Uterus (tissue), 2 donors: ENCODE data around the gene IGFN1.

Experiments used
- POLR2A ChIP-seq, 2 donors: fragments of 450-650 bp; IDR thresholded peaks; one replicate each; pipeline ENCODE4 v1.6.1; 2016; ENCODE audit warnings: antibody characterized with exemption in 2 of 2, mild to moderate bottlenecking in 1 of 2, moderate library complexity in 1 of 2
- TF ChIP-seq, protein P1 (sequence below), 4 experiments: fragments of 200-600 bp in 2 of 4; fragments of 450-650 bp in 2 of 4; sonication (generic) in 2 of 4; IDR thresholded peaks; one replicate each; pipeline ENCODE4 v1.5.1; 2016 to 2019; ENCODE audit warnings: antibody characterized with exemption in 4 of 4, mild to moderate bottlenecking in 2 of 4, moderate library complexity in 1 of 4

DNA sequence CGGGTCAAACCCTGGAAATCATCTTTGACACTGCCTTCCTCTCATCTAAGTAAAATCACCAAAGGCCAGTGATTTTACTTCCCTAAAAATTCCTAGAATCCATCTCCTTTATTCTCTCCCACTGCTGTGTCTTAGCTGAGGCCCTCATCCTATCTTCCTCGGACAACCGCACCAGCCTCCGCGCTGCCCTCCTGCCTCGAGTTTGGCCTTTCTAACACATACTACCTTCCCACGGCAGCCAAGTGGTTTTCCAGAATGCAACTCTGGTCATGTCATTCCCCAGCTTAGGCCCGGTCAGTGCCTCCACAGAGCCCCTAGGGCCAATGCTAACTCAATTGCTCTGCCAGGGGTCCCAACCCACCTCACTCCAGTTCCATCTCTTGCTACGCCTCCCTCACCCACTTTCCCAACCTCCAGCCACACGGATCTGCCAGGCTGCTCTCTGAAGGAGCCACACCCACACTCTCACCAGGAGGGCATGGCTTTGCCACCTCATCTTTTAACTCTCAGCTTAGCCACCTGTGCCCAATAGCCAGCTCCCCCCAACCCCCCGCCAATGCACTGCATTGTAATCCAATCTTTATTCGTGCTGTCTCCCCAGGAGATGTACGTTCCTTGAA lies 43.1 kb upstream of the IGFN1 start:
- TF ChIP-seq, protein P1, sequence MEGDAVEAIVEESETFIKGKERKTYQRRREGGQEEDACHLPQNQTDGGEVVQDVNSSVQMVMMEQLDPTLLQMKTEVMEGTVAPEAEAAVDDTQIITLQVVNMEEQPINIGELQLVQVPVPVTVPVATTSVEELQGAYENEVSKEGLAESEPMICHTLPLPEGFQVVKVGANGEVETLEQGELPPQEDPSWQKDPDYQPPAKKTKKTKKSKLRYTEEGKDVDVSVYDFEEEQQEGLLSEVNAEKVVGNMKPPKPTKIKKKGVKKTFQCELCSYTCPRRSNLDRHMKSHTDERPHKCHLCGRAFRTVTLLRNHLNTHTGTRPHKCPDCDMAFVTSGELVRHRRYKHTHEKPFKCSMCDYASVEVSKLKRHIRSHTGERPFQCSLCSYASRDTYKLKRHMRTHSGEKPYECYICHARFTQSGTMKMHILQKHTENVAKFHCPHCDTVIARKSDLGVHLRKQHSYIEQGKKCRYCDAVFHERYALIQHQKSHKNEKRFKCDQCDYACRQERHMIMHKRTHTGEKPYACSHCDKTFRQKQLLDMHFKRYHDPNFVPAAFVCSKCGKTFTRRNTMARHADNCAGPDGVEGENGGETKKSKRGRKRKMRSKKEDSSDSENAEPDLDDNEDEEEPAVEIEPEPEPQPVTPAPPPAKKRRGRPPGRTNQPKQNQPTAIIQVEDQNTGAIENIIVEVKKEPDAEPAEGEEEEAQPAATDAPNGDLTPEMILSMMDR (IDR thresholded peaks at IDR 0.05), result no peak
- TF ChIP-seq POLR2A (IDR thresholded peaks at IDR 0.05), result no peak
